K562 (cell line): ENCODE results near the gene USP20. TPM values are rescaled to one million over a fixed set of nuclear protein-coding genes. Genes with fewer than 3 reads are reported as not detected.

Source experiments
- HDAC6 ChIP-seq: IDR thresholded peaks from 2 replicates; pipeline ENCODE4 v1.6.1; 2012; ENCODE audit warnings: low read depth, mild to moderate bottlenecking, control low read depth, inconsistent platforms, low read length, moderate library complexity
- MBD2 ChIP-seq: sonication (generic); IDR thresholded peaks from 2 replicates; pipeline ENCODE4 v1.6.1; 2016; ENCODE audit warnings: low read depth, borderline replicate concordance
- MGA ChIP-seq: fragments of 450-650 bp; IDR thresholded peaks from 2 replicates; pipeline ENCODE4 v1.6.1; 2016; ENCODE audit warnings: mild to moderate bottlenecking, moderate library complexity
- MIER1 ChIP-seq: fragments of 450-650 bp; IDR thresholded peaks from 2 replicates; pipeline ENCODE4 v1.6.1; 2016; ENCODE audit warnings: antibody characterized with exemption, mild to moderate bottlenecking, low read depth
- NFRKB ChIP-seq: fragments of 450-650 bp; IDR thresholded peaks from 2 replicates; pipeline ENCODE4 v1.6.1; 2016; ENCODE audit warnings: low read depth
- NFXL1 ChIP-seq: fragments of 450-650 bp; formaldehyde crosslinking; IDR thresholded peaks from 2 replicates; pipeline ENCODE4 v1.4.0; 2021; ENCODE audit warnings: mild to moderate bottlenecking
- OTX1 ChIP-seq: fragments of 450-650 bp; formaldehyde crosslinking; IDR thresholded peaks from 2 replicates; pipeline ENCODE4 v1.4.0; 2022; ENCODE audit warnings: mild to moderate bottlenecking
- POLR2B ChIP-seq: fragments of 450-650 bp; IDR thresholded peaks from 2 replicates; pipeline ENCODE4 v1.6.1; 2018; ENCODE audit warnings: low read depth; ENCODE audit not compliant: partially characterized antibody
- PRMT5 ChIP-seq: sonication (generic); formaldehyde crosslinking; IDR thresholded peaks from 2 replicates; pipeline ENCODE4 v1.5.0; 2020; ENCODE audit warnings: missing genetic modification reagents
- RB1 ChIP-seq: fragments of 450-650 bp; IDR thresholded peaks from 2 replicates; pipeline ENCODE4 v1.6.1; 2017; ENCODE audit warnings: low read depth, mild to moderate bottlenecking
- RBM14 ChIP-seq: fragments of 200-400 bp; formaldehyde crosslinking; IDR thresholded peaks from 2 replicates; pipeline ENCODE4 v1.6.1; 2018; ENCODE audit warnings: low read depth, mild to moderate bottlenecking, low read length, moderate library complexity, borderline replicate concordance; ENCODE audit not compliant: insufficient read depth
- SMARCE1 ChIP-seq: fragments of 450-650 bp; IDR thresholded peaks from 2 replicates; pipeline ENCODE4 v1.7.1; 2016; ENCODE audit warnings: mild to moderate bottlenecking
- STAT5B ChIP-seq: fragments of 250-450 bp; sonication (Bioruptor Pico); IDR thresholded peaks from 2 replicates; pipeline ENCODE4 v1.8.0; 2021; ENCODE audit warnings: mild to moderate bottlenecking, inconsistent platforms
- TGIF2 ChIP-seq: sonication (generic); formaldehyde crosslinking; IDR thresholded peaks from 2 replicates; pipeline ENCODE4 v1.8.1; 2022; ENCODE audit warnings: mild to moderate bottlenecking, missing genetic modification reagents, moderate library complexity
- ZBTB1 ChIP-seq: sonication (generic); formaldehyde crosslinking; IDR thresholded peaks from 2 replicates; pipeline ENCODE4 v1.8.1; 2023; ENCODE audit warnings: missing genetic modification reagents, low read depth, mild to moderate bottlenecking, borderline replicate concordance
- ZKSCAN3 ChIP-seq: fragments of 250-450 bp; sonication (Bioruptor Pico); IDR thresholded peaks from 2 replicates; pipeline ENCODE4 v1.4.0; 2020
- ZNF316 ChIP-seq: fragments of 450-650 bp; IDR thresholded peaks from 2 replicates; pipeline ENCODE4 v1.6.1; 2016
- ZNF764 ChIP-seq: fragments of 250-450 bp; sonication (Bioruptor Pico); IDR thresholded peaks from 2 replicates; pipeline ENCODE4 v1.4.0; 2020; ENCODE audit warnings: low read depth, mild to moderate bottlenecking, moderate library complexity
- ZZZ3 ChIP-seq: fragments of 450-650 bp; IDR thresholded peaks from 2 replicates; pipeline ENCODE4 v1.6.1; 2016; ENCODE audit warnings: antibody characterized with exemption, mild to moderate bottlenecking, moderate library complexity
- polyA plus RNA-seq, 8 experiments: library from polyadenylated mRNA; depleted of rRNA in 4 of 8; stranded (reverse) in 5 of 8; unstranded in 3 of 8; fragments of >200 nt; fragmentation: Nextera tagmentation in 2 of 8; fragmentation: Illumina TruSeq in 1 of 8; extraction: Ambion mirVana in 2 of 8; extraction: Trizol in 1 of 8; gene quantifications; 2 replicates each; pipeline versions ENCODE4 v1.2.1 to v1.2.3, GENCODE V29; 2011 to 2014; ENCODE audit warnings: inconsistent platforms in 1 of 8, missing spikeins in 1 of 8
- total RNA-seq, 7 experiments: library from RNA; depleted of rRNA in 6 of 7; stranded (reverse); fragments of >200 nt in 6 of 7; fragmentation: Illumina TruSeq in 2 of 7; extraction: Trizol in 2 of 7; gene quantifications; 2 replicates each; pipeline versions ENCODE4 v1.2.1 to v1.2.3, GENCODE V29; 2011 to 2021; ENCODE audit warnings: low replicate concordance in 1 of 7

Gene USP20
- total and polyA plus RNA-seq, 9 of the 15 experiments (the other 6 are each of a cell fraction or from before 2014, with no cell fraction given), result 1.9 to 136 (median 49.1) TPM

- TF ChIP-seq STAT5B (CRISPR knock-in tag), result no peak
- no peak for TF ChIP-seq RB1
- no peak for TF ChIP-seq ZBTB1 (CRISPR knock-in tag)
- no peak for TF ChIP-seq MIER1
- no peak for TF ChIP-seq PRMT5
- TF ChIP-seq NFRKB, result no peak
- TF ChIP-seq HDAC6, result no peak
- TF ChIP-seq SMARCE1, result peak; percentile 99
- no peak for TF ChIP-seq OTX1 (CRISPR knock-in tag)
- no peak for TF ChIP-seq ZKSCAN3
- TF ChIP-seq ZZZ3, result no peak
- no peak for TF ChIP-seq RBM14
- peak; percentile 80 for TF ChIP-seq MBD2
- TF ChIP-seq MGA, result no peak
- no peak for TF ChIP-seq POLR2B
- TF ChIP-seq TGIF2 (CRISPR knock-in tag), result no peak
- TF ChIP-seq ZNF316, result peak; percentile 98
- no peak for TF ChIP-seq ZNF764 (CRISPR knock-in tag)
- TF ChIP-seq NFXL1 (CRISPR knock-in tag), result no peak
These were observed 75.6 kb downstream of the USP20 start (continued) for GRCh38 chr9:129910628-129911567.
